CD4-positive, alpha-beta T cell treated with Interleukin-17A for 1 hour (primary cell): Measurements from ENCODE around the gene CYP51A1.
"Not testable (repeated sequence)": the region's sequence is repeated elsewhere in the genome, so short reads cannot be mapped to it uniquely, and the experiment has no call there.

Source experiments
- DNase-seq: peaks from one replicate; pipeline ENCODE4 v3.0.0-alpha.2; 2020

Gene CYP51A1

DNA sequence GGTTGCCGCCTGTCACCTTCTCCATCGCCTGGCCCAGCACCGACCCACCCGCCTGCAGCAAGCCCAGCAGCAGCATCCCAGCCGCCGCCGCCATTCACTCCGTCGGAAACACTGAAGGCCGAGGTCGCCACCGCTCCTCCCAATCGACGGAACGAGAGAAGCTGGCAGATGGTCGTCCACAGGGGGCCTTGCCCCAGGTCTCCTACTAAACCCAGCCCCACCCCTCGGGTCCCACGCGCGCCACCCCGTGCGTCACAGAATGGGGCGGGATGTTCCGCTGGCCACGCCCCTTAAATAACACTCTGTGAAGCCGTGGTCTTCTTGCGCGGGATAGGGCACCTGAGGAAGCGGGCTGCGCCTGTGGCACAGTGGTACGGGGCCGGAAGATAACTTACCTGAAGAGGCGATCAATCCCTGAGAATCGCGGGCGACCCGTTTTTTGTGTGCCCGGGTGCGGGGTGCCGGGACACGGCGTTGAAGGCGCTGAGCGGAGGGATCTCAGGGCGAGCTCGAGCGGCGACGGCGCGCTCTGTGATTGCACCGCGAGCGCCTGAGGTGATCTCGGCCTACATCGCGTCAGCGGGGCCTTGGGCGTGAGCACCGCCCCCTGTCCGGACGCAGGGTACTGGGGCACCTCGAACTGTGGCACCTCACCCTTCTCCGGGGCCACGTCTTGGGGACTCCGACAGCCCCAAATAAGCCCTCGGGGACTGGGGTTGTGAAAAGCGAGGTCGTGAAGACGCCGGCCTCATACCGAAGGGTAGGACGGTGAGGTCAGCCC lies at the start of gene CYP51A1:
Gene CYP51A1 (minus strand): TSS at position 207 of the 781 bp plus-strand sequence. CDS start 113 bp downstream, at position 94.
- peak; percentile 95 for DNase-seq

DNA sequence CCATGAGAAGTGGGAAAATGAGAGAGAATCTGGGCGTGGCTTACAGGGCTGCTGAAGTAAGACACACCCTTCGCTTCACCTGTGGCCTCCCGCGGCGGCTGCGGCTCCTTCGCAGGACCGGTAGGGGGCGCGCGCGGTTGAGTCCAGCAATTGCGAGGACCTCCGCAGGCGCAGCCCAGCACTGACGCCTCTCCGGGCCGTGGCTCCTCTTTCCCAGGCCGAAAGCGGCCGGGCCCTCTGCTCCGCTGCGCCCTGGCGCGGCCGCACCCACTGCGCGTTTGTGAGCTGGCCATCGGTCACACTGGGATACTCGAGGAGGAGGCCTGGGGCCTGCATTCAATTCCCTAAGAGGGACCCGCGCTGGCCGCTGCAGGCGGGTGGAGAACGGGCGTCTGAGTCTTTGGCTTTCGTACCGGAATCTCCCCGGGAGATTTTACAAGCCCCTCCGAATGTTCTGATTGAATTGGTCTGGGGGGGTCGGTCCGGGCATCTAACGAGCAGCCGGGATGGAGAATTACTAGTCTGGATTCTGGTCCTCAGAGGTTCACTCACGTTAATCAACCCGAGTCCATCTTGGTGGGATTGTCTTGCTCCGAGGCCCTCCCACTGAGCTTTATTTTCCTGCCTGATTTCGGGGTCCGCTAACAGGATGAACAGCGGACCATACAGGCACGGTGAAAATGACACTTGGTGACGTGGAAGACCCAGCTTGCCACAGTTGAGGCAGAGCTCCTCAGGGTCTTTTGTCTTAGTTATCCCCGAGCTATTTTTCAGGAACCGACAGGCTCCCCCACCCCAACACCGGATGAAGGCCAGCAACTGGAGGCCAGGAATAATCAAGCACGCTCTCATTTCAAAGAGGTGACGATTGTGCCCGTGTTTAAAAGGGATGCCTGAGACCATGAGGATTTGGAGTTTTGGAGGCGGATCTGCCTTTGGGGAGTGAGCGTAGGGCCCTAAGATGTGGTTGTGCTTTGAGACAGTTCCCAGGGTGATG lies 44.9 kb upstream of the CYP51A1 start, which contains the start of gene LRRD1:
Gene LRRD1 (minus strand): TSS at position 215 of the 997 bp plus-strand sequence. CDS start 13,940 bp downstream, outside the sequence.
- peak; percentile 91 for DNase-seq

DNA sequence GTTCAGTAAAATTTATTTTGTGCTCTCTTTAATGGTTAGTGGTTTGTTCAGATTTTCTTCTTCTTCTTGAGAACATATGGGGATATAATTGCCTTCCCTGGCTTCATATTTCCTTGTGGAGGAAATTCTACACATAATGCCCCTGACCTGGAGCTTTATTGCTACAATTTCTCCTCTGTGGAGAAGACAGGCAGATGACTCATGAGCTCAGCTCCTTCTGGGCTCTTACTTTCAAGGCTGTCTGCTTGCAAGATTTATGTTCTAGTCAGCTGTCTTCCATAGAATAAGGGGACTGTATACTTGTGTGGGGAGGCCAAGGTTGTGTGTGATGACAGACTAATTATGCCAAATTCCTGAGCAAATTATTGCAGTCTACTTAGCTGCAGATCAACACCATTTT lies 43.1 kb upstream of the CYP51A1 start:
- no peak for DNase-seq

DNA sequence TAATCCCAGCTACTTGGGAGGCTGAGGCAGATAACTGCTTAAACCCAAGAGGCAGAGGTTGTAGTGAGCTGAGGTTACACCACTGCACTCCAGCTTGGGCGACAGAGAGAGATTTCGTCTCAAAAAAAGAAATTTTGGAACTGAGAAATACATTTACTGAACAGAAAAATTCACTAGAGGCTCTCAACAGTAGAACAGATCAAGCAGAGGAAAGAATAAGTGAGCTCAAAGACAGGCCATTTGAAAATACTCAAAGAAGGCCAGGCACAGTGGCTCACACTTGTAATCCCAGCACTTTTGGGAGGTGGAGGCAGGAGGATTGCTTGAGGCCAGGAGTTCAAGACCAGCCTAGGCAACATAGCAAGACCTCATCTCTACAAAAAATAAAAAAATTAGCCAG lies 35.3 kb upstream of the CYP51A1 start:
- not testable (repeated sequence) for DNase-seq

DNA sequence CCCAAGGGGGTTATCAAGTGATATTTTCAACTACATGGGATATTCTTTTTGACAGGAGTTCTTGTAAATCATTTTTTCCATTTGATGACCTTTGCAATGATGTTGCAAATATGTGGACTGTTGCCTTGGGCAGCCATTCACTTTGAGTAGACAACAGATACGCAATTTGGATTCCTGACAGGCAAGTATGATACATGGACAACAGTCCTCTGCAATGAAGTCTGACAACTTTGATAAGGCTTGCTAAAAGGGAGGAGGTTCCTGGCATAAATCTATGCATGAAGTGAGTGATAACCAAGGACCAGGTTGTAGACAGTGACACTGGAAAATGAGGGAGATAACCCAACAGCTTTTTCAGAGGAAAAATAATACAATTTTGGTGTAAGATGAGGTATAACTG lies 27.0 kb upstream of the CYP51A1 start:
- DNase-seq: no peak

DNA sequence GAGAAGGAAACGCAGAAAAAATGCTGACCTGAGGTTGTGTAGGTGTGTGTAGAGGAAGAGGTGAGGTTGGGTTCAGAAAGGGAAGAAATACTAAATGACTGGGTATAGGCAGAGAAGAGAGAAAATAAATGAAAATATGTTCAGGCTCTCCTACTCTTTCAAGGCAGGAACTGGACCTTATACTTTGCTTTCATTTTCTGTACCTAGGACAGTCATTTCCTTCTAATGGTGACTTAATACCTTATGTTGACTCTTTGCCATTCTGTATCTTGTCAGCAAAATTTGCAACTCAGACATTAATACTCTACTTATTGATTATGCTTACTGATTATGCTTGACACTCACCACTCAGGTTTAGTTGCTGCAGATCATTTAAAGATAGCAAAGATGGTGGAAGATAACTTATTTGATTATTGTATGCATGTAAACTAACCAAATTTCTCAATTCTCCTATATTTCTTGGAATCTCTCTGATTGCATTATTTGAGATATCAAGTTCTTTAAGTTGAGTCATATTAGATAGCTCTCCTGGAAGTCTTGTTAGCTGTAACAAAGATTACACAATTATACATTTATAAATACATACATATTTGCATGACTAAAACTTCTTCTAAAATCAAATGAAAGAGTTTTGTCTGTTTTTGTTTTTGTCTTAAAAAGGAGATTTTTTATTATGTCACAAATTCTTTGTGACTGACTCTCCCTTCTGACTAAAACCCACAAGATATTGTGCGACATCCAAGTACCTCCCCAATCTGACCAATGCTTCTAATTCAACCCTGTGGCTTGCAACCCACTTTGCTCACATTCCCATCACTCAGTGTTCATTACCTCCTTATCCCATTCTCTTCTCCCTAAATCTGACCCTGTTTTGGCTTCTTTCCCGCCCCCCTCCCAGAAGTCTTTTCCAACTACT lies 24.6 kb upstream of the CYP51A1 start:
- DNase-seq: no peak

DNA sequence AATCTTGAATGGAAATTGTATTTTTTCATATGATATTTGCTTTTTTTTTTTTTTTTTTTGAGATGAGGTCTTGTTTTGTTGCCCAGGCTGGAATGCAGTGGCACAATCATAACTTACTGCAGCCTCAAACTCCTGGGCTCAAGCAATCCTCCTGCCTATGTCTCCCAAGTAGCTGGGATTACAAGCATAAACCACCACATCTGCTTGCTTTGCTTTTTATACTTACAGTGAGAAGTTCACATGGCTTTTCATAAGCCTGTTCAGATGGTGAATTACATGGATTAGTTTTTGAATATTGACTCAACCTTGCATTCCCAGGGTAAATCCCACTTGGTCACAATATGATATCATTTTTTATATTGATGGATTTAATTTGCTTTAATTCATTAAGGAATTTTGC lies 22.7 kb upstream of the CYP51A1 start:
- DNase-seq: no peak

DNA sequence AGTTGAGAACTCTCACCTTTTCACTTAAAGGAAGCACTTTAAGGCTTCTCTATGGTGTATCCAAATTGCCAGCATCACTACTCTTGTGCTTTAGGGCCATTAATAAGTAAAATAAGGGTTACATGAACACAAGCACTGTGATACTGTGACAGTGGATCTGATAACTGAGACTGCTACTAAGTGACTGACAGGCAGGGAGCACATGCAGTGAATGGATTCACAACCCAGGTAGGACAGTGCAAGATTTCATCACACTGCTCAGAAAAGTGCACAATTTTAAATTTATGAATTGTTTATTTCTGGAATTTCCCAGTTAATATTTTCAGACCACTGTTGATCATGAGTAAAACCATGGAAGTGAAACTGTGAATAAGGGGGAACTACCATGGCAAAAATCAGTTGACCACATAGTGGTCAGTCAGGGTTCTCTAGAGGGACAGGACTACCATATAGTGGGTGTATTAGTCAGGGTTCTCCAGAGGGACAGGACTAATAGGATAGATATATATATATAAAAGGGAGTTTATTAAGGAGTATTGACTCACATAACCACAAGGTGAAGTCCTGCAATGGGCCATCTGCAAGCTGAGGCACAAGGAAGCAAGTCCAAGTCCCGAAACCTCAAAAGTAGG lies 20.9 kb upstream of the CYP51A1 start:
- DNase-seq: no peak

DNA sequence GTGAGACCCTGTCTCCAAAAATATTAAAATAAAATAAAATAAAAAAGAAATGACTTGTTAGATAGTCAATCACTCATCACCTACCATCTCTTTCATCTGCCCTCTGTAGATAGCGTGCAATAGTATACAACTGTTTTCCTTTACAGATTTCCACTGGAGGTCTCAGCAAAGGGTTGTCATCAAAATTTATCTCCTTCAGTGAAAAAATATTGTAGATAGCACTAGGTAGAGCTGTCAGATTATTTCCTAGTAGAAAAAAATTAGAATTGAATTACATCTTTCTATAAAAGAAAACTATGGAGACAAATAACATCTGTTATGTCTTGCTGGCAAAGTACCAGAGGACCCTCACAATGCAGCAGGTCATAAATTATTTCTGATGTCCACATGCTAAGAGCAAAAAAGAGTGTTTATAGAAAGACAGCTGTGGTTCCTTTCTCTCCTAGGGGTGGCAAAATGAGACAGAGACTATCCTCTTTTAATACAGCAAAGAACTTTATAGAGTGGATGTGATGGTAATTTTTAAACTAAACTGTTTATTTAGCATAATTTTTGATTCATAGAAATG lies 16.3 kb upstream of the CYP51A1 start:
- DNase-seq: no peak

DNA sequence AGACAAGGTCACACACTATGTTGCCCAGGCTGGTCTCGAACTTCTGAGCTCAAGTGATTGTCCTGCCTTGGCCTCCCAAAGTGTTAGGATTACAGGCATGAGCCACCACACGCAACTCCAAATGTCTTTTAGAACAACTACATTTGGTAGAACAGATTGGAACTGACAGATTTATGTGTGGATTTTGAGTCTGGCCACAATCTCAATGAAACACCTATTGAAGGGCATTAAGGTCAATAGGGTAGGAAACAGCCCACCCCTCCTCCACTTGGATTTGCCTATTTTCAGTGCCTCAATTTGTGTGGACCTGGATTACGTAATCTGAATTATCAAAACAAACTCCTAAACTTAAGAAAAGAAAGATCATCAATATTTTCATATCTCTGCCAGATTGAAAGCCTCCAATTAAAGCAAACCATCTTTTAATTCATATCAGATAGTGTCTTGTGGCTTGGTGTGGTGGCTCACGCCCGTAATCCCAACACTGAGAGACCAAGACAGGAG lies 15.5 kb upstream of the CYP51A1 start:
- no peak for DNase-seq

DNA sequence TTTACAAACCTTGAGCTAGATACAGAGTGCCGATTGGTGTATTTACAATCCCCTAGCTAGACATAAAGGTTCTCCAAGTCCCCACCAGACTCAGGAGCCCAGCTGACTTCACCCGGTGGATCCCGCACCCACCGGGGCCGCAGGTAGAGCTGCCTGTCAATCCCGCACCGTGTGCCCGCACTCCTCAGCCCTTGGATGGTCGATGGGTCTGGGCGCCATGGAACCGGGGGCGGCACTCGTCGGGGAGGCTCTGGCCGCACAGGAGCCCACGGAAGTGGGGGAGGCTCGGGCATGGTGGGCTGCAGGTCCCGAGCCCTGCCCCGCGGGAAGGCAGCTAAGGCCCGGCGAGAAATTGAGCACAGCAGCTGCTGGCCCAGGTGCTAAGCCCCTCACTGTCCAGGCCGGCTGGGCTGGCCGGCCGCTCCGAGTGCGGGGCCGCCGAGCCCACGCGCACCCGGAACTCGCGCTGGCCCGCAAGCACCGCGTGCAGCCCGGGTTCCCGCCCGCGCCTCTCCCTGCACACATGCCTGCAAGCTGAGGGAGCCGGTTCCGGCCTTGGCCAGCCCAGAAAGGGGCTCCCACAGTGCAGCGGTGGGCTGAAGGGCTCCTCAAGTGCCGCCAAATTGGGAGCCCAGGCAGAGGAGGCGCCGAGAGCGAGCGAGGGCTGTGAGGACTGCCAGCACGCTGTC lies 9.1 kb upstream of the CYP51A1 start:
- DNase-seq: not testable (repeated sequence)

DNA sequence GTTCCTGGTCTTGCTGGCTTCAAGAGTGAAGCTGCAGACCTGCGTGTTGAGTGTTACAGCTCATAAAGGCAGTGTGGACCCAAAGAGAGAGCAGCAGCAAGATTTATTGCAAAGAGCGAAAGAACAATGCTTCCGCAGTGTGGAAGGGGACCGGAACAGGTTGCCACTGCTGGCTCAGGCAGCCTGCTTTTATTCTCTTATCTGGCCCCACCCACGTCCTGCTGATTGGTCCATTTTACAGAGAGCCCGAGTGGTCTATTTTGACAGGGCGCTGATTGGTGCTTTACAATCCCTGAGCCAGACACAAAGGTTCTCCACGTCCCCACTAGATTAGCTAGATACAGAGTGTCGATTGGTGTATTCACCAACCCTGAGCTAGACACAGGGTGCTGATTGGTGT lies 8.5 kb upstream of the CYP51A1 start:
- DNase-seq: not testable (repeated sequence)

DNA sequence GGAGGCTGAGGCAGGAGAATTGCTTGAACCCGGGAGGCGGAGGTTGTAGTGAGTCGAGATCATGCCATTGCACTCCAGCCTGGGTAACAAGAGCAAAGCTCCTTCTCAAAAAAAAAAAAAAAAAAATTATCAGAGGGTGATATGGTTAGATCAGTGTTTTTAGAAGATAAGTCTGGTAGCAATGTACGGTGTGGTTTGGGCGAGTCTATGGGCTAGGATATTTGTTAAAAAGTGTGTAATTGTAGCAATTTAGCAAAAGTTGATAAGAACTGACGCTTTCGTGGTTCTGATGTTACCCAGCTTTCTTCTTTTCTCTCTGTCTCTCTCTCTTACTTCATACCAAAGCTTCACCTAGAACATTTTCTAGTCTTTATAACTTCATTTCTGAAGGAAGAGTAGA lies 6.9 kb upstream of the CYP51A1 start:
- no peak for DNase-seq

DNA sequence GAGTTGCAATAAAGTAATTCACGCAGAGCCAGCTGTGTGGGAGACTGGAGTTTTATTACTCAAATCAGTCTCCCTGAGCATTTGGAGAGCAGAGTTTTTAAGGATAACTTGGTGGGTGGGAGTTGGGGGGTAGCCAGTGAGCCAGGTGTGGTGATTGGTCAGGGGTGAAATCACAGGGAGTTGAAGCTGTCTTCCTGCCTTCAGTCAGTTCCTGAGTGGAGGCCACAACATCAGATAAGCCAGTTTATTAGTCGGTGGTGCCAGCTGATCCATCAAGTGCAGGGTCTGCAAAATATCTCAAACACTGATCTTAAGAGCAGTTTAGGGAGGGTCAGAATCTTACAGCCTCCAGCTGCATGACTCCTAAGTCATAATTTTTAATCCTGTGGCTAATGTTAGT lies 3.3 kb upstream of the CYP51A1 start:
- no peak for DNase-seq

DNA sequence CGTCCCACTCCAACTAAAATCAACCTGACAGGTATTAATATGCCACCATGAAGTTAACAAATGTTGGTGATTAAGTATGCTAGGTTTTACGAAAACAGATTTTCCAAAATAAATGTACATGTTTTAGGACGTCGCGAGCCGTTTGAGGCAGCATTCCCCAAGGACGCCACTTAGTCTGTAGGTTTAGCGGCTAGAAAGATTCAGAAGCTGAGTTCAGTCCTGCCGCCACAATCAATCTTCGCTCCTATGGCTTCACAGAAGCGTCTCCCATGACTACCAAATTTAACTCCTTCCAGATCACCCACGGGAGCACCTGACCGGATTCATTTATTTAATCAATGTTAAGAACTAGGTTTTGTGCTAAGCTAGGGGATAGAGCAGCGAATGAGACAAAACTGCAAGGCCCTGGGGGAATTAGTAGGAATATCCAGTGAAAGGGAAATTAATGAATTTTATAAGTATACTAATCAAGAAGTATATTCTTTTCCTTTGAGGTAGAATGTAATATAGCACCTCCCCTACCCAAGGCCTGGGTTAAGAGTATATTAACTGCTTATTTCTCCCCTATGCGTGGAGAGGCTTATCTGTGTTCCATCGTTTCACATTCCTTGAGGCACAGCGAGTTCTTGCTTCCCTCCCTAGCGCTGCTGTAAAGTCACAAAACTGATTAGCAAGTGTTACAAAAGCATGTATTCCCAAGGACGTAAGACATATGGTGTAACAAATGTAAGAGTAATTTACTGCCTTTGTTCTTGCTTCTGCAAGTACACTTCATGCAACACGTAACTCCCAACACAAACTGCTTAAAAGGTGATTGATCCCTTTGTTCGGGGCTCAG lies 994 bp upstream of the CYP51A1 start:
- DNase-seq: no peak

DNA sequence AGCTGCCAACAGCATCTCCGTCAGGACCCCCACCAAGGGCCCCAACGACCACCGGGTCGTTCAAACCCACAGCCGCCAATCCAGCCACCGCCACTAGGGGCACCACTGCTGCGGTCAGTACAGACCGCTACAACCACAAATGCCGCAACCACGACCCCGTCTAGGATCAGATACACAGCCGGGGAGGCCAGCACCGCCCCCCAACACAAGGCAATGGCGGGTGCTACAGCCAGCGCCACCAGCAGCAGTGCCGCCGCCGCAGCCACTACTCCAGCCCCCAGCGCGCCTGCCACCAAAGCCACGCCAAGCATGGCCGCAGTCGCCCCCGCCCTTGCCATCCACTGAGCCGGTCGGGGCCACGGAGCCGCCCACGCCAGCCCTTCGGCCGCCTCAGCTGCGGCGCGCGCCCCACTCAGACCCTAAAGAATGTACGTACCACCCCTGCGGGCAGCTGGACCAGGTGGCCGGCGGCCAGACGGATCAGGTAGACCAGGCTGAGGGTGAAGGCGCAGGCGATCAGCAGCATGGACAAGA lies 473 bp downstream of the CYP51A1 start:
- DNase-seq: peak; percentile 79

DNA sequence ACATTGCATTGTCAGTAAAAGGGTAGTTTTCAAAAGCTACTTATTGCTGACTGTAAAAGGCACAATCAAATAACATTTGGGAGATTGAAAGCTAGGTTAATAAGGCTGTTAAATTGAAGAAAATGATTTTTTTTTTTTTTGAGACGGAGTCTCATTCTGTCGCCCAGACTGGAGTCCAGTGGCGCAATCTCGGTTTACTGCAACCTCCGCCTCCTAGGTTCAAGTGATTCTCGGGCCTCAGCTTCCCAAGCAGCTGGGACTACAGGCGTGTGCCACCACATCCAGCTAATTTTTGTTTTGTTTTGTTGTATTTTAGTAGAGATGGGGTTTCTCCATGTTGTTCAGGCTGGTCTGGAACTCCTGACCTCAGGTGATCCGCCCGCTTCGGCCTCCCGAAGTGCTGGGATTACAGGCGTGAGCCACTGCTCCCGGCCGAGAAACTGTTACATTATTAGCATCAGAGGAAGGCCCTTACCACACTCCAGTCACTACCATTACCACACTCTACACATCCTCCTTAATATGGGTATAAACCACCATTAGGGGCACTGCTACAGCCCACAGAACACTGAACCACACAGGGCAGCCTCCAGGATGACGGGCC lies 1.0 kb downstream of the CYP51A1 start:
- DNase-seq: no peak

DNA sequence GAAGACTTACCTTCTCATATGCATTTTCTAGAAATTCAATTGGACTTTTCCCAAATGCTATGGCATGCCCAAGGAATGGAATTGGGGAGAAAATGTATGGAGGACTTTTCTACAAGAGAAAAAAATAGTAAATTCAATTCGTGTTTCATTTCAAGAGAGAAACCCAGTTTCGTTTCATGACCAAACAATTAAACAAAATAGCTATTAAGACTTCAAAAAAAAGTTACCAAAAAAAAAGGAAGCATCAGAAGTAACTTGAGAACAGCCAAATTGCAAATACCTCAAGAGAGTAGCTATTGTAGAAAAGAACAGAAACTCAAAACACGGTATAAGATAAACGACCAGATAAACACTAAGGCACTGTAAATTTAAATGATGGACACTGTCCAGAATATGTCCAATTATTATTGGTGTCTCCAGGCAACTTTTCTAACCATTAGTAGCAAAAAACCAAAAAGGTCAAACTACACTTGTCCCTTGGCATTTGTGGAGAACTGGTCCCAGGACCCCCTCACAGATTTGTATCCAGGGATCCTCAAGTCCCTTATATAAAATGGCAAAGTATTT lies 2.4 kb downstream of the CYP51A1 start:
- no peak for DNase-seq

DNA sequence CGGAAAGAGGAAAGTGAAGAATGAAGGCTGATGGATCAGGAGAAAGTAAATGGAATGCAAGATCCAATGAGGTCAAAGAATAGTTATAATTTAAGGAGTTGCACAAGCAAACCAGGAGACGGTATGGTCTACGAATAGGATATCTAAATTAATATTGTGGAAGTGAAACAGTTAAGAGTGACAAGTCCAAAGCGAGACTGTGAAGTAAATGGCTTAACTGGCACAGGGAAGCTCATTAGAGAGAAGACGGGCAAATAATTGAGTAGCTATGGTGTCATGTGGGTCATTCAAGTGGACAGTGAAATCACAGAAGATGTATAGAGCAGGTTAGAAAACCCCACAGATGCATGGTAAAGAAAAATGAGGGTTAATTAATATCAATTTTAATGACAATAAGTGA lies 3.2 kb downstream of the CYP51A1 start:
- DNase-seq: no peak
